Osteocyte (in vitro differentiated cells): ENCODE data around the gene GCNT2. TPM values are rescaled to one million over a fixed set of nuclear protein-coding genes. Genes with fewer than 3 reads are reported as not detected.
"Not testable (repeated sequence)": the region's sequence is repeated elsewhere in the genome, so short reads cannot be mapped to it uniquely, and the experiment has no call there.

Source experiments
- DNase-seq: peaks from one replicate; pipeline ENCODE4 v3.0.0; 2021; ENCODE audit warnings: mixed read lengths; ENCODE audit not compliant: unreplicated experiment; ENCODE audit errors: extremely low spot score
- H3K27ac Mint-ChIP-seq: one replicate; pipeline ENCODE4 v1.8.0; 2021; ENCODE audit warnings: mild to moderate bottlenecking, mixed read lengths; ENCODE audit not compliant: unreplicated experiment
- H3K27me3 Mint-ChIP-seq: one replicate; pipeline ENCODE4 v1.8.0; 2021; ENCODE audit warnings: mixed read lengths; ENCODE audit not compliant: unreplicated experiment
- H3K36me3 Mint-ChIP-seq: one replicate; pipeline ENCODE4 v1.8.0; 2021; ENCODE audit warnings: mixed read lengths; ENCODE audit not compliant: unreplicated experiment
- H3K4me1 Mint-ChIP-seq: one replicate; pipeline ENCODE4 v1.8.0; 2021; ENCODE audit warnings: mixed read lengths; ENCODE audit not compliant: unreplicated experiment
- H3K4me3 Mint-ChIP-seq: one replicate; pipeline ENCODE4 v1.8.0; 2021; ENCODE audit warnings: mild to moderate bottlenecking, moderate library complexity, mixed read lengths; ENCODE audit not compliant: unreplicated experiment
- H3K9me3 Mint-ChIP-seq: one replicate; pipeline ENCODE4 v1.8.0; 2021; ENCODE audit warnings: mixed read lengths; ENCODE audit not compliant: unreplicated experiment
- total RNA-seq: library from RNA; stranded (reverse); gene quantifications from 2 replicates; pipeline ENCODE4 v1.2.1, GENCODE V29; 2021
- TF ChIP-seq, protein P1 (sequence below): fragments of 200-600 bp; sonication (generic); IDR thresholded peaks from 2 replicates; pipeline ENCODE4 v1.5.0; 2021; ENCODE audit warnings: antibody characterized with exemption, mild to moderate bottlenecking, moderate library complexity

The GCNT2 gene
- total RNA-seq, 1 donor from 2014 or later = 0.19 TPM

DNA sequence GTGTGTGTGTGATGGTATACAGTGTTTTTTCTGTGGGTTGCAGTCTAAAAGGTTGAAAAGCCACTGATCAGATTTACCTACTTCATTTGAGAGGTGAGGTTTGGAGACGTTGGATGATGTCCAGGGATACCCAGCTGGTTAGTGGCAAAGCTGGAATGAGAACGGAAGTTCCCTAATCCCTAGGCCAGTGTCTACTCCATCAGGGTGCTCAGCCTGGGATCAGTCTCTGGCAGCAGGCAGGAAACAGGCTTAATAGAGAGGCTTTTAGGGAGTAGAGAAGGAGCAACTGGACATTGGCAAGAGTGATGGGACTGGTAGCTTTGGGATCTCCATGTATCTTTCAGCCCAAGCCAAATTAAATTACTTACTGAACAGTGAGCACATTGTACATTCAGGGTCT is 92.6 kb downstream of the GCNT2 start:
- H3K27ac Mint-ChIP-seq = no peak overlapping the region
- TF ChIP-seq, protein P1, sequence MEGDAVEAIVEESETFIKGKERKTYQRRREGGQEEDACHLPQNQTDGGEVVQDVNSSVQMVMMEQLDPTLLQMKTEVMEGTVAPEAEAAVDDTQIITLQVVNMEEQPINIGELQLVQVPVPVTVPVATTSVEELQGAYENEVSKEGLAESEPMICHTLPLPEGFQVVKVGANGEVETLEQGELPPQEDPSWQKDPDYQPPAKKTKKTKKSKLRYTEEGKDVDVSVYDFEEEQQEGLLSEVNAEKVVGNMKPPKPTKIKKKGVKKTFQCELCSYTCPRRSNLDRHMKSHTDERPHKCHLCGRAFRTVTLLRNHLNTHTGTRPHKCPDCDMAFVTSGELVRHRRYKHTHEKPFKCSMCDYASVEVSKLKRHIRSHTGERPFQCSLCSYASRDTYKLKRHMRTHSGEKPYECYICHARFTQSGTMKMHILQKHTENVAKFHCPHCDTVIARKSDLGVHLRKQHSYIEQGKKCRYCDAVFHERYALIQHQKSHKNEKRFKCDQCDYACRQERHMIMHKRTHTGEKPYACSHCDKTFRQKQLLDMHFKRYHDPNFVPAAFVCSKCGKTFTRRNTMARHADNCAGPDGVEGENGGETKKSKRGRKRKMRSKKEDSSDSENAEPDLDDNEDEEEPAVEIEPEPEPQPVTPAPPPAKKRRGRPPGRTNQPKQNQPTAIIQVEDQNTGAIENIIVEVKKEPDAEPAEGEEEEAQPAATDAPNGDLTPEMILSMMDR = no peak
- H3K36me3 Mint-ChIP-seq = peaks cover 2% of the 10 kb centered on the region
- H3K9me3 Mint-ChIP-seq = peaks cover 8% of the 10 kb centered on the region
- DNase-seq = no peak
- no peak overlapping the region for H3K4me3 Mint-ChIP-seq
- H3K27me3 Mint-ChIP-seq = peaks cover 53% of the 10 kb centered on the region
- peaks cover 16% of the 10 kb centered on the region for H3K4me1 Mint-ChIP-seq

DNA sequence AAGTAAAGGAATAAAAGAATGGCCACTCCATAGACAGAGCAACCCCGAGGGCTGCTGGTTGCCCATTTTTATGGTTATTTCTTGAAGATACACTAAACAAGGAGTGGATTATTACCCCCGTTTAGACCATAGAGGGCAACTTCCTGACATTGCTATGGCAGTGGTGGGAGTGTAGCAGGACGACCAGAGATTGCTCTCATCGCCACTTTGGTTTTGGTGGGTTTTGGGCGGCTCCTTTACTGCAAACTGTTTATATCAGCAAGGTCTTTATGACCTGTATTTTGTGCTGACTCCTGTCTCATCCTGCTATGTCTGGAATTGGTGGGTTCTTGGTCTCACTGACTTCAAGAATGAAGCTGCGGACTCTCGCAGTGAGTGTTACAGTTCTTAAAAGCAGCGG is 94.5 kb downstream of the GCNT2 start:
- peaks cover 16% of the 10 kb centered on the region for H3K4me1 Mint-ChIP-seq
- no peaks in the 10 kb centered on the region for H3K9me3 Mint-ChIP-seq
- TF ChIP-seq, protein P1 = no peak
- peaks cover 39% of the 10 kb centered on the region for H3K27me3 Mint-ChIP-seq
- DNase-seq = no peak
- H3K4me3 Mint-ChIP-seq = no peak overlapping the region
- H3K27ac Mint-ChIP-seq = no peak overlapping the region
- H3K36me3 Mint-ChIP-seq = no peaks in the 10 kb centered on the region

DNA sequence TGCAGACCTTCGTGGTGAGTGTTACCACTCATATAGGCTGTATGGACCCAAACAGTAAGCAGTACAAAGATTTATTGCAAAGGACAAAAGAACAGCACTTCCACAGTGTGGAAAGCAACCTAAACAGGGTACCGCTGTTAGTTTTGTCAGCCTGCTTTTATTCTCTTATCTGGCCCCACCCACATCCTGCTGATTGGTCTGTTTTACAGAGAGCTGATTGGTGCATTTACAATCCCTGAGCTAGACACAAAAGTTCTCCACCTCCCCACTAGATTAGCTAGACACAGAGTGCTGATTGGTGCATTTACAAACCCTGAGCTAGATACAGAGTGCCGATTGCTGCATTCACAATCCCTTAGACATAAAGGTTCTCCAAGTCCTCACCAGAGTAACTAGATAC is 95.1 kb downstream of the GCNT2 start:
- H3K4me1 Mint-ChIP-seq = peaks cover 16% of the 10 kb centered on the region
- H3K27ac Mint-ChIP-seq, DNase-seq, H3K9me3 Mint-ChIP-seq, H3K36me3 Mint-ChIP-seq, H3K4me3 Mint-ChIP-seq: not testable (repeated sequence)
- peaks cover 38% of the 10 kb centered on the region for H3K27me3 Mint-ChIP-seq

DNA sequence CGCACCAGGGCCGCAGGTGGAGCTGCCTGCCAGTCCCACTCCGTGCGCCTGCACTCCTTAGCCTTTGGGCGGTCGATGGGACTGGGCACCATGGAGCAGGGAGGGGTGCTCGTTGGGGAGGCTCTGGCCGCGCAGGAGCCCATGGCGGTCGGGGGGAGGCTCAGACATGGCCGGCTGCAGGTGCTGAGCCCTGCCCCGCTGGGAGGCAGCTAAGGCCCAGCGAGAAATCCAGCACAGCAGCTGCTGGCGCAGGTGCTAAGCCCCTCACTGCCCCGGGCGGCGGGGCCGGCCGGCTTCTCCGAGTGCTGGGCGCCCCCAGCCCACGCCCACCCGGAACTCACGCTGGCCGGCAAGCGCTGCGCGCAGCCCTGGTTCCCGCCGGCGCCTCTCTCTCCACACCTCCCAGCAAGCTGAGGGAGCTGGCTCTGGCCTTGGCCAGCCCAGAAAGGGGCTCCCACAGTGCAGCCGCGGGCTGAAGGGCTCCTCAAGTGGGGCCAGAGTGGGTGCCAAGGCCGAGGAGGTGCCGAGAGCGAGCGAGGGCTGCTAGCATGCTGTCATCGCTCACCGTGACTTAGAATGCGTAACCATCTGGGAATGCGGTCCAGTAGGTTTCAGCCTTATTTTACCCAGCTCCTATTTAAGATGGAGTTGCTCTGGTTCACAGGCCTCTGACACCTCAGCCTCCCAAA is 96.0 kb downstream of the GCNT2 start:
- peaks cover 16% of the 10 kb centered on the region for H3K4me1 Mint-ChIP-seq
- H3K27ac Mint-ChIP-seq = no peak overlapping the region
- no peaks in the 10 kb centered on the region for H3K36me3 Mint-ChIP-seq
- DNase-seq = no peak
- no peak overlapping the region for H3K4me3 Mint-ChIP-seq
- H3K9me3 Mint-ChIP-seq = no peaks in the 10 kb centered on the region
- peaks cover 45% of the 10 kb centered on the region for H3K27me3 Mint-ChIP-seq
- TF ChIP-seq, protein P1 = no peak

DNA sequence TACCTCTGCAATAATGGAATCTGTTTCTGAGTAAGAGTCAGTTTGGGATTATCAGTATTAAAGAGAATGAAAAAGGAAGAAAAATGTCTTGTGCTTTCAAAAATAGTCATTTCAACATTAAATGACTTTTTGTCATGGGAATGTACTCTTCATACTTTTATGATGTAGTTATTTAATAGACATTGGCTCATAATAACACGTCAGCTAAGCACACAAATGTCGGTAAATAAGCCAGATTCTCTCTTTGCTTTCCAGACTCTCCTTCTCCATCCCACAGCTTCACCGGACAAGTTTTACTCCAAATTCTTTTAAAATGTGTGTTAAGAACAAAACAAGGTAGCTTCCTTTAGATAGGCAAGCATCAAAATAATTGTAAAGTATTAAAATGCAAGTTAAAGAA is 97.3 kb downstream of the GCNT2 start:
- no peaks in the 10 kb centered on the region for H3K9me3 Mint-ChIP-seq
- TF ChIP-seq, protein P1 = no peak
- H3K4me1 Mint-ChIP-seq = peaks cover 8% of the 10 kb centered on the region
- H3K27ac Mint-ChIP-seq = no peak overlapping the region
- no peaks in the 10 kb centered on the region for H3K36me3 Mint-ChIP-seq
- H3K27me3 Mint-ChIP-seq = peaks cover 45% of the 10 kb centered on the region
- DNase-seq = no peak
- no peak overlapping the region for H3K4me3 Mint-ChIP-seq

DNA sequence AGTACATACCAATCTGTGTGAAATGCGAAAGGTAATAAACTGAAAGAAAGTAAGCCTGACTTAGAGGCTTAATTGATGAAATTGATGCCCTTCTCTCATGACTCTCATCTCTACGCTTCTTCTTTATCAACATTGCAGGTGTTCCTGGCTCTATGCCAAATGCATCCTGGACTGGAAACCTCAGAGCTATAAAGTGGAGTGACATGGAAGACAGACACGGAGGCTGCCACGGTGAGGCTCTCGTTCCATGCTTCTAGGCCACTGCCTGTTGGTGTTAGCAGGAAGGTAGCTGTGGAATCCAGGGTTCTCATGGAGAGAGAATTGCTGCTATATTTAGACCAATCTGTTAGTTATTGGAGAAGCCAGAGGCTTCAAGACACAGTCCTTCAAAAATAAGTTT is 100.1 kb downstream of the GCNT2 start:
- H3K27me3 Mint-ChIP-seq = peaks cover 48% of the 10 kb centered on the region
- DNase-seq = no peak
- no peaks in the 10 kb centered on the region for H3K4me1 Mint-ChIP-seq
- H3K4me3 Mint-ChIP-seq = no peak overlapping the region
- TF ChIP-seq, protein P1 = no peak
- H3K36me3 Mint-ChIP-seq = no peaks in the 10 kb centered on the region
- H3K9me3 Mint-ChIP-seq = no peaks in the 10 kb centered on the region
- H3K27ac Mint-ChIP-seq = no peak overlapping the region
